Breast epithelium (tissue), 3 donors: ENCODE data around the gene XPNPEP1.

Experiments used
- CTCF ChIP-seq, 3 donors: fragments of 450-650 bp; IDR thresholded peaks; one replicate each; pipeline ENCODE4 v1.5.1; 2016 to 2017; ENCODE audit warnings: antibody characterized with exemption in 3 of 3, mild to moderate bottlenecking in 3 of 3, moderate library complexity in 3 of 3
- POLR2A ChIP-seq: fragments of 450-650 bp; IDR thresholded peaks from one replicate; pipeline ENCODE4 v1.6.1; 2016; ENCODE audit warnings: antibody characterized with exemption, mild to moderate bottlenecking, moderate library complexity
- POLR2AphosphoS5 ChIP-seq, 3 donors: sonication (generic); formaldehyde crosslinking; IDR thresholded peaks; one replicate each; pipeline ENCODE4 v1.6.1; 2017; ENCODE audit warnings: antibody characterized with exemption in 3 of 3

GRCh38 chr10:109821672-109822071, 101.6 kb downstream of the XPNPEP1 start:
- TF ChIP-seq CTCF (IDR thresholded peaks at IDR 0.05) (no peak), POLR2A (no peak), POLR2AphosphoS5 (IDR thresholded peaks at IDR 0.05) (no peak)
